OCI-LY1 (cell line): ENCODE data around the gene PRKAR2B.

Source experiments
- CTCF ChIP-seq: fragments of 200-600 bp; sonication (generic), shearing (Covaris generic); IDR thresholded peaks from 2 replicates; pipeline ENCODE4 v1.5.1; 2017; ENCODE audit warnings: mild to moderate bottlenecking, antibody characterized with exemption, low read length, moderate library complexity, mixed read lengths
- EZH2 ChIP-seq: fragments of 200-600 bp; sonication (generic), shearing (Covaris generic); IDR thresholded peaks from 2 replicates; pipeline ENCODE4 v1.8.0; 2017; ENCODE audit warnings: borderline replicate concordance, mixed run types, mild to moderate bottlenecking, antibody characterized with exemption, low read length, moderate library complexity, mixed read lengths

DNA sequence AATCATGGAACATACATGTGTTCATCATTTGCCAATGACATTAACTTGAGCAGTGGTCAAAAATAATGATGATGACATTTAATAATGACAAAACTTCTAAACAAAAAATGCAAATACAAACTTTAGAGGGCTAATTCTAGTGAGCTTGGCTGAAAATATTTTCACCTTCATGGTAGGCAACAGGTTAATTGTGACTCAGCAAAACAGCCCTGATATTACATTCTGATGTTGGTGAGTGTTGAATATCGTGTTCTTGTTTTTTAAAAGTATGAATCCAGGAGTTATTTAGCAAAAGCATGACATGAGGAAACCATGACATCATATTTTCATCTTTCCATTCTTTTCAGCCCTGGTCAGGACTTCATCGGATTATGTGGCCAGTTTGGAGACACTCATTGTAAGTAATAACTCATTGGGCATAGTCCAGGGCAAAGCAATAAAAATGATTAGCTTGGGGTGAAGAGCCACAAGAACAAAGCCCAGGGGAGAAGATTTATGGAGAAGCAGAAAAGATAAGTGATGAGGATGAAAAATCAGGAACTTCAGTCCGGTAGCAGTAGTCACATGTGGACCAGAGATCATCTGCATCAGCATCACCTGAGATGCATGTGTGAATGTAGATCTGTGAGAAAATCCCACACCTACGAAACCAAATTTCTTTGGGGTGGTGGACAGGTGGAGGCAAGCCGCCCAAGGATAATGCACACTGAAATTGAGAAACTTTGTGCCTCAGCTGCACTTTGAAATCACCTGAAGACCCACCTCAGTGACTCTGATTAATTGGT lies 46.8 kb upstream of the PRKAR2B start:
- TF ChIP-seq CTCF: no peak
- TF ChIP-seq EZH2: no peak
